Panc1 (cell line): ENCODE results near the gene SEMA3G. TPM values are rescaled to one million over a fixed set of nuclear protein-coding genes. Genes with fewer than 3 reads are reported as not detected.

Experiments used
- ATAC-seq: fragments of 200-7000 bp; cut with Tn5 transposase; 2 replicates; pipeline ENCODE4 v1.9.1; 2020; ENCODE audit warnings: mild to moderate bottlenecking, moderate library complexity
- BruUV-seq: library from RNA; stranded (reverse); fragments of 400-500 nt; replicated peaks from 2 replicates; lab custom pipeline; 2021; lab: Mats Ljungman, UMichigan
- CTCF ChIA-PET: fragments of 300-600 bp; sonication (Branson Sonifier 250); formaldehyde crosslinking; loops from one replicate; lab custom pipeline; 2022; ENCODE audit warnings: antibody characterized with exemption; lab: Charles Lee
- POLR2A ChIA-PET: fragments of 300-600 bp; sonication (Branson Sonifier 250); formaldehyde crosslinking; loops from one replicate; lab custom pipeline; 2022; ENCODE audit warnings: antibody characterized with exemption; lab: Charles Lee
- DNase-seq: peaks from one replicate; pipeline ENCODE4 v3.0.0-alpha.2; 2010; ENCODE audit warnings: low read depth, low spot score
- H3K27ac ChIP-seq: 2 replicates; pipeline ENCODE4 v1.5.1; 2011; ENCODE audit warnings: mild to moderate bottlenecking, low read length, inconsistent platforms
- H3K27me3 ChIP-seq: fragments of 200-500 bp; sonication (Bioruptor generic); 2 replicates; pipeline ENCODE4 v1.6.0; 2014; ENCODE audit warnings: low read length, inconsistent platforms; ENCODE audit not compliant: control insufficient read depth, insufficient read depth
- H3K36me3 ChIP-seq: fragments of 200-500 bp; sonication (Bioruptor generic); 2 replicates; pipeline ENCODE4 v1.5.1; 2014; ENCODE audit warnings: inconsistent platforms, mild to moderate bottlenecking, low read length, moderate library complexity; ENCODE audit not compliant: control insufficient read depth, insufficient read depth
- H3K4me1 ChIP-seq: 2 replicates; pipeline ENCODE4 v1.5.1; 2011; ENCODE audit warnings: inconsistent platforms, mild to moderate bottlenecking, low read length, moderate library complexity; ENCODE audit not compliant: control insufficient read depth, insufficient read depth
- H3K4me3 ChIP-seq, 2 experiments: 2 replicates each; pipeline ENCODE4 v1.5.1; 2011 to 2012; ENCODE audit warnings: low read depth in 2 of 2, low read length in 2 of 2, mild to moderate bottlenecking in 2 of 2, inconsistent platforms in 1 of 2, moderate library complexity in 1 of 2
- H3K9me3 ChIP-seq: fragments of 200-500 bp; sonication (Bioruptor generic); 2 replicates; pipeline ENCODE4 v1.5.1; 2014; ENCODE audit warnings: low read depth, mild to moderate bottlenecking, inconsistent platforms, low read length, moderate library complexity; ENCODE audit not compliant: control insufficient read depth, insufficient read depth
- CTCF ChIP-seq: fragments of 450-650 bp; IDR thresholded peaks from 2 replicates; pipeline ENCODE4 v1.5.1; 2017; ENCODE audit warnings: mild to moderate bottlenecking
- POLR2AphosphoS5 ChIP-seq: IDR thresholded peaks from 2 replicates; pipeline ENCODE4 v1.6.1; 2012; ENCODE audit warnings: mild to moderate bottlenecking, low read depth, low read length, moderate library complexity
- REST ChIP-seq, 2 experiments: IDR thresholded peaks; 2 replicates each; pipeline ENCODE4 v1.6.1; 2011 to 2012; ENCODE audit warnings: low read depth in 2 of 2, control low read depth in 1 of 2, low read length in 1 of 2, mild to moderate bottlenecking in 1 of 2, moderate library complexity in 1 of 2; ENCODE audit not compliant: insufficient read depth in 1 of 2
- SIN3A ChIP-seq: IDR thresholded peaks from 2 replicates; pipeline ENCODE4 v1.6.1; 2012; ENCODE audit warnings: low read depth, mild to moderate bottlenecking, low read length, moderate library complexity, borderline replicate concordance; ENCODE audit not compliant: insufficient read depth
- TCF7L2 ChIP-seq: IDR thresholded peaks from 2 replicates; pipeline ENCODE4 v1.6.1; 2011; ENCODE audit warnings: mild to moderate bottlenecking, low read depth, low read length, inconsistent platforms
- in situ Hi-C: cut with HindIII; loops from 2 replicates; pipeline ENCODE4 v1.10.0; 2016; ENCODE audit warnings: low sequenced_read_pairs, low pct_unique_long_range_greater_than_20kb
- intact Hi-C: fragments of 100-400 bp; cut with micrococcal nuclease; formaldehyde crosslinking; loops from one replicate; pipeline ENCODE4 v1.10.0; 2022; ENCODE audit not compliant: unreplicated experiment
- total RNA-seq: library from RNA; stranded (reverse); gene quantifications from one replicate; pipeline ENCODE4 v1.2.1, GENCODE V29; 2021; ENCODE audit not compliant: unreplicated experiment

Gene SEMA3G
- total RNA-seq, 1 experiment from 2014 or later, result 1.6 TPM

GRCh38 chr3:52384019-52384761 is 60.7 kb downstream of the SEMA3G start:
- Histone ChIP-seq H3K27me3 (no peaks in the 10 kb centered on the region), H3K27ac (no peak overlapping the region), H3K4me3 (no peak overlapping the region), H3K9me3 (no peaks in the 10 kb centered on the region), H3K36me3 (no peaks in the 10 kb centered on the region), H3K4me1 (no peaks in the 10 kb centered on the region)
- BruUV-seq, result no TSS peak
- POLR2A ChIA-PET, result no interaction called here
- in situ Hi-C loops, result no loop called here
- no peak for ATAC-seq
- no peak for TF ChIP-seq REST (IDR thresholded peaks at IDR 0.05; ENCODE audit: insufficient read depth in 1 of 2, low read depth in 2 of 2, low read length in 1 of 2)
- no peak for TF ChIP-seq POLR2AphosphoS5
- no peak for TF ChIP-seq TCF7L2
- no peak for TF ChIP-seq SIN3A
- TF ChIP-seq CTCF, result no peak
- DNase-seq, result no peak
- intact Hi-C loops, result no loop called here
- CTCF ChIA-PET, result interaction anchor here (1.1 kb wide), 1 partner anchor 95 kb away, joined by 3 read pairs; no protein-coding TSS in a partner anchor

DNA sequence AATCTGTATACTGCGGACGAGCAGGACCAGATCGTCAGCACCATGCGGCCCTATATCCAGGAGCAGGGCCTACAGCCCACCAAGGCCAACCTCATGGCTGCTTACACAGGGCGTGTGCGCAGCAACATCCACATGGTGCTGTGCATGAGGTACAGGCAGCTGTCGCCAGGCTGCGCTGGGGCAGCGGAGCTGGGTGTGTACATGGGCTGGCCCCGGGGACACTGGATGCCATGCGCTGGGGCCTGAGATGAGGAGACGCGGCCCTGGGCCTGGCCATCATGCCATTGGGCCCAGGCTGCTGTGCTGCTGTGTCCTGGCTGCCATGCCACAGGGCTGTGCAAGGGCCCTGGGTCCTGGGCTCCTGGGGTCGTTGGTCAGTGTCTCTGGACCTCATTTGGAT is 61.5 kb downstream of the SEMA3G start:
- Histone ChIP-seq H3K4me3 (no peak overlapping the region), H3K4me1 (no peaks in the 10 kb centered on the region), H3K27me3 (no peaks in the 10 kb centered on the region), H3K27ac (no peak overlapping the region), H3K9me3 (no peaks in the 10 kb centered on the region), H3K36me3 (no peaks in the 10 kb centered on the region)
- ChIA-PET POLR2A (no interaction called here), CTCF (no interaction called here)
- TF ChIP-seq SIN3A (no peak), CTCF (no peak), REST (IDR thresholded peaks at IDR 0.05; ENCODE audit: insufficient read depth in 1 of 2, low read depth in 2 of 2, low read length in 1 of 2) (no peak), POLR2AphosphoS5 (no peak), TCF7L2 (no peak)
- no TSS peak for BruUV-seq
- in situ Hi-C loops, result no loop called here
- no peak for DNase-seq
- intact Hi-C loops, result no loop called here
- ATAC-seq, result no peak
